HG03558 (cell line): Measurements from ENCODE around the gene CLDN11.

Experiments
- ATAC-seq: cut with Tn5 transposase; IDR thresholded peaks from one replicate; pipeline ENCODE4 v1.9.1; 2021; ENCODE audit warnings: moderate number of reproducible peaks; ENCODE audit not compliant: unreplicated experiment; ENCODE audit errors: extremely low read depth

The CLDN11 gene

DNA sequence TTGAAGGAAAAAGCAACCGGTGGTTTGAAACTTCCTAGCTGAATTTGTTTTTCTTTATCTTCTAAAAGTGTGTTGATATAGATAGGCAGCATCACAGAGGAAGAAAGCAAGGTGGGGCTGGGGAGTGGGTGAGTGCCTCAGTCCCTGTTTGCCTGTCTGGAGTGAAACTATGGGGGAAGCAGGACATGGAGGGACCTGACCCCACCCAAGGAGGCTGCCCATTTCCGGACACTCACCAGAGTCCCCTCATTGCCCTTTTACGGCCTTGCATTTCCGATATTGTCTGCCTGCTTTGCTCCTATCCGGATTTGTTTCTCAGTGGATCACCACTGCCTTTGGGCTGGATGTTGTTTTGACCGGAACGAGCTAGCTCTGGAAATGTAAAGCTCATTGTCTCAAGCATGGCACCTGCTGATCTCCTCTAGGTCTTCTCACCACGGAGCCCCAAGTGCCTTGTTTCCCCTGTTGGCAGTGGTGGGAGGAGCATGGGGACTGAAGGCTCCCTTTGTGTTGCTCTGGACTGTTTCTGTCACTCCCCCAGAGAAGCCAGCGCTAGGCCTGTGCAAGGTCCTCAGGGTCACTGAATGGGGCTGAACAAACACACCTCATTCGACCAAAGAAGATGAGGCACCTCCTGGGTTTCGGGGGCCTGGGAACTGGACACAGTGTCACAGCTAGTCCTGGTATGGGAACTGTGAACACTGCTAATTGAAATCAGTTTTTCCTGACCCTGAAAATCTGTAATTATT is 7.0 kb downstream of the CLDN11 start:
- ATAC-seq = no peak

GRCh38 chr3:170426240-170426797 is 7.7 kb downstream of the CLDN11 start:
- no peak for ATAC-seq

- ATAC-seq = no peak
These were observed 9.4 kb downstream of the CLDN11 start for GRCh38 chr3:170428095-170428494.

DNA sequence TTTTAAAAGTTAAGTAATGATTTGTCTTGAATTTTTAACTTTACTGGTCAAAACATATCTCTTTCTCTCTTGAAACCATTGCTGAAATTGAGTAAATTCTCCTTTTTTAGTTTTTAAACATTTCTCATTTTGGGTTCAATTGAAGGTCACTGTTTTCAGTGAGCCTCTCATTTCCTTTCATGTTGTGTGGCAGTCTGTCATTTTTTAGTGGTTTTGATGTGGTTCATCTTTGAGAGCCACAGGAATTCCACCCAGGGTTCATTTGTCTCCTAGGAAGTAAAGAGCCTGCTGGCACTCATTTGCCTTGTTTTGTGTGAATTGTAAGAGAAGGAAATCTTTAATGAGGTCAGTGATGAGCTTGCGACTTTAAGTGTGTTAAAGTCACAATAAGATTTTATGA is 10.4 kb downstream of the CLDN11 start:
- no peak for ATAC-seq

- no peak for ATAC-seq
These were observed 12.4 kb downstream of the CLDN11 start for GRCh38 chr3:170431054-170431453.

- no peak for ATAC-seq
These were observed 13.7 kb downstream of the CLDN11 start for GRCh38 chr3:170432416-170432815.

DNA sequence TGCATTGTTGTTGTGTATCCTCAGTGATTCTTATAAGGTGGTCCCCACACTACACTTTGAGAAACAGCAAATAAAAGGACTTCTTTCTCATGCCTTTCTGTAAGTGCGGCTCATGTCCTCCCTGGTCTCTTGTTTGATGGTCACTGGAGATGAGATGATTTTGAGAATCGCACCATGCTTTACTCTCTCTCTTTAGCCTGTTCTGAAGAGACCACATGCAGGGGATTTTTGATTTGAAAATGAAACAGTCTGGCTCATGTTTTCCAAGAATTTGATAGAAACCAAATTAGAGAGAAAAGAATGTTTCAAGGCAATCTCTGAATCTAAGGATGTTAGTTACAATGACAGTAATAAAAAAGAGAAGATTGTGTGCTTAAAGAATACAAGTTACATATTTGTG is 18.0 kb downstream of the CLDN11 start:
- no peak for ATAC-seq

DNA sequence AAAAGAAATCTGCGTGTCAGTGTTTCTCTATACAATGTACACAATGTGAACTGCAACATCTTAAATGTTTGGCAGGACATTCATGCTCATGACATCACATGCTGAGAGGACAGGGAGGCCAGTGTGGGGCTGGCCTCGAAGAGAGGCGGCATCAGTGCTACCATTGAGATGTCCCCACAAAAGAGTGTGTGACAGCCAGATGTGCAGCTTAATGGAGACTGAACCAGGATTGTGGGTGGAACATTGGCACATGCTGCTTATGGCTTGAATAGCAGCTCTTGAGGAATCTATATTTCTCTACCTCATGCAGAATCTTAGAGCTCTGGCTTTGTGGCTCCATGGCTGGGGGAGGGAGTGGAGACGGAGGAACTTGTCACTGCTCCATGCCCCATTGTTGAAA is 18.5 kb downstream of the CLDN11 start:
- ATAC-seq = no peak

DNA sequence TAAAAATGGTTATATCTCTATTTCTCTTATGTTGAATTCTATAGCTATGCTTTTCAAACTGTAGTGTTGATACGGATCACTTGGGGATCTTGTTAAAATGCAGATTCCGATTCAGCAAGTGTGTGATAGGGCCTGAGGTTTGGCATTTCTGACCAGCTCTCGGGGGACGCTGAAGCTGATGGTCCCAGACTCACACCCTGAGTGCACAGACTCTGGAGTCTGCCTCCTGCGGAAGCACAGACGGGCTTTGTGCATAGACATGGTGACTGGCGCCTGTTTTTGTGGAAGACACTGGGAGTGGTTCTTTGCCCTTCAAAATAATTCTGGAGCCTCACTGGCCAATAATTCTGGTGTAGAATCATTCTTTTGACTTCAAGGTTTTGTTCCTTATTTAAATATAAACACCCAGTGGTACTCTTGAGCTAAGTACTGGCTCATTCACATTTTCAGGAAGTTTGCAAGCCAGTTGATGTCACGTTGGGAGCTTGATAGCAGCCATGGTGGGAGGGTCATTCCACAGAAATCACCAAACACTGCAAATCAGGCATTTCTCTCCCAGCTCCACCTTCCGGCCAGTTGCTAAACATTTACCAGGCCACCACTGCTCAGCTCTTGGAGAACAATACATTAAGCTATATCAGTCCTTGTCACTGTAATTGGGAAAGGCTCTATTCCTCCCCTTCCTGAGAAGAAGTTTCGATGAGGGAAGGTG is 19.2 kb downstream of the CLDN11 start:
- ATAC-seq = no peak

DNA sequence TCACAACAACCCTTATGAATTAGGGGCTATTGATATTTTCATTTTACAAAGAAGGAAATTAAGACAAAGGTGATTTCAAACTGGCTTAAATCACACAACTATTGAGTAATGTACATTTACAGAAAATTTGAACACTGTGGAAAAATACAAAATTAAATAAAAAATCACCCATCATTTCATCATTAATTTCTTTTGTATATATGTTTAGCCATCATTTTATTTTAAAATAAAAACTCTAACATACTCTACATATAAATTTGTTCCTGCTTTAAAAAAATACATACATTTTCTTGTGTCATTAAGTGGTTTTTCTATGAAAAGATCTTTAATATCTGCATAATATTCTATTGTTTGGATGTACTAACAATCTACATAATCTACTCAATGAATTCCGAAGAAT is 20.2 kb downstream of the CLDN11 start:
- no peak for ATAC-seq

GRCh38 chr3:170440344-170440743 is 21.7 kb downstream of the CLDN11 start:
- no peak for ATAC-seq

- ATAC-seq = no peak
These were observed 22.7 kb downstream of the CLDN11 start for GRCh38 chr3:170441412-170441811.

GRCh38 chr3:170442947-170443346 is 24.3 kb downstream of the CLDN11 start:
- ATAC-seq = no peak

- ATAC-seq = no peak
These were observed 24.8 kb downstream of the CLDN11 start for GRCh38 chr3:170443457-170443856.

- no peak for ATAC-seq
These were observed 29.9 kb downstream of the CLDN11 start for GRCh38 chr3:170448584-170448983.

DNA sequence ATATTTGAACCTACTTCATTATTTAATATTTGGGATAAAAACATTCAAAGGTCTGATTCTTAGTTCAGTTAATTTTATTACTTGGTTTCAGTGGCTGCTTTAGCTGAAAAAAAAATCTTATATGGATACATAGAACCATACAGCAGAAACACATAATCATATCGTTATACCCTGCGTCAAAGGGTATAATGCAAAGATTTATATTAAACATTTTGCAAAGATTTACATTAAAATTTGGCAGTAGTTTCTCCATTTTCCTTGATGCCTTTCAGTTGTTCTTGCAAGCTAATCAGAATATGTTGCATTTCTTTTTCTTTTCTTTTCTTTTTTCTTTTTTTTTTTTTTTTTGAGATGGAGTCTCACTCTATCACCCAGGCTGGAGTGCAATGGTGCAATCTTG is 31.4 kb downstream of the CLDN11 start:
- no peak for ATAC-seq

- ATAC-seq = no peak
These were observed 35.8 kb downstream of the CLDN11 start for GRCh38 chr3:170454509-170454908.

DNA sequence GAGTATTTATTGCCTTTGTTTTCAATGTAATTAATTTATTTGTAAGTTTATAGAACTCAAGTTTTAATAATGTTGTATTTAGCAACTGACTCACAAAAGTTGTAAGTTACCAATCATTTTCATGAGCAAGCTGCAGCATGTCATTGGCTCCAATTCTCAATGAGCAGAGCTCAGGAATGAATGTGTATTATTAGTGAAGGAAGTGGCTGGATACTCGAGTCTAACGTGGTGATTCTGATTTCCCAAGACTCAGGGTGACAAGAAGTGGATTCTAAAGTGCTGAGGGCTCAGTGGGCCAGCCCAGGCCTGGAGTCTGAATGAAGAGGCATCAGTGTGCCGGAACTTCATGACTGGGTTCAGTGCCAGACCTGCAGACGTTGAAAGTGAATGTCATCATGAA is 39.6 kb downstream of the CLDN11 start:
- ATAC-seq = no peak

DNA sequence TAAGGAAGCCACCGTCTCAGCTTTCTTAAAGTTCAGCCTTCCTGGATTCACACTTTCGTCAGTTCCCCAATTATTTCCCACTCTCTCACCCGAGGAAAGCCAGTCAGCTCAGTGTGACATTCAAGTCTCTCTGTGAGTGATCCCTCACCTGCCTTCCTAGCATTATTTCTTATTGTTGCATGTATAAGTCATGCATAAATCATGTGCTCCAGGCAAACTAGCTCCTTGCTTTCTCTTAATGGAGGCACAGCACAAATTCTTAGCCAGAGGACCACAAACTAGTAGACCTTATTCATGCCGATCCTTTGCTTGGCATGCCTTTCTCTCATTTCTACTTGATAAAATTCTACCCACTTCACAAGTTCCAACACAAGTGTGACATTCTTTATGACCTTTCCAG is 44.3 kb downstream of the CLDN11 start:
- no peak for ATAC-seq

- ATAC-seq = no peak
These were observed 47.3 kb downstream of the CLDN11 start for GRCh38 chr3:170465955-170466354.

GRCh38 chr3:170467007-170467406 is 48.3 kb downstream of the CLDN11 start:
- ATAC-seq = no peak
